G401 (cell line): ENCODE results near the gene ADPRS. TPM values are rescaled to one million over a fixed set of nuclear protein-coding genes. Genes with fewer than 3 reads are reported as not detected.

Experiments used
- total RNA-seq: library from RNA; depleted of rRNA; stranded (reverse); fragments of >200 nt; shearing (Covaris generic); gene quantifications from 2 replicates; pipeline ENCODE4 v1.2.3, GENCODE V29; 2014; rRNA removed

Gene ADPRS
- total RNA-seq, 1 experiment from 2014 or later, result 58.5 TPM

Other genes with a start within 250 kb of the ADPRS start
- 6.7 and 11.2 TPM in 2 replicates for gene AGO1, start 205.7 kb upstream of the ADPRS start, total RNA-seq
- gene AGO3, start 157.8 kb upstream of the ADPRS start, total RNA-seq, result 10.5 and 36.9 TPM in 2 replicates
- gene TEKT2, start 4.8 kb upstream of the ADPRS start, total RNA-seq, result 0.12 TPM in 1 of 2 replicates, not detected in the other
- gene COL8A2, start 36.3 kb downstream of the ADPRS start, total RNA-seq, result 0.47 TPM in 1 of 2 replicates, not detected in the other
- gene TRAPPC3, start 60.6 kb downstream of the ADPRS start, total RNA-seq, result 168 and 173 TPM in 2 replicates
- 117 and 127 TPM in 2 replicates for gene MAP7D1, start 67.3 kb downstream of the ADPRS start, total RNA-seq
- 83.5 and 115 TPM in 2 replicates for gene THRAP3, start 135.6 kb downstream of the ADPRS start, total RNA-seq
- gene SH3D21, start 217.5 kb downstream of the ADPRS start, total RNA-seq, result 1.9 and 4.1 TPM in 2 replicates
- gene EVA1B, start 234.8 kb downstream of the ADPRS start, total RNA-seq, result 46.3 and 91.0 TPM in 2 replicates